ENCODE measurements around the gene MTHFD1L.

GRCh38 chr6:150915880-150916265 lies 50.4 kb downstream of the MTHFD1L start:
- TF ChIP-seq CTCF (conservative IDR thresholded peaks at IDR 0.05), result no peak
- no peak for TF ChIP-seq ZFX (IDR thresholded peaks at IDR 0.05)

Data from C4-2B (cell line).